Activated gamma-delta T cell treated with Interleukin-2 at 50 U/mL for 16 hours (primary cell): ENCODE measurements around the gene TOMM40.
A peak's percentile ranks its signal among the peaks of the same experiment; 100 is the strongest.
"Not testable (repeated sequence)": the region's sequence is repeated elsewhere in the genome, so short reads cannot be mapped to it uniquely, and the experiment has no call there.

Experiments
- DNase-seq: peaks from one replicate; pipeline ENCODE4 v3.0.0-alpha.2; 2020

The TOMM40 gene

DNA sequence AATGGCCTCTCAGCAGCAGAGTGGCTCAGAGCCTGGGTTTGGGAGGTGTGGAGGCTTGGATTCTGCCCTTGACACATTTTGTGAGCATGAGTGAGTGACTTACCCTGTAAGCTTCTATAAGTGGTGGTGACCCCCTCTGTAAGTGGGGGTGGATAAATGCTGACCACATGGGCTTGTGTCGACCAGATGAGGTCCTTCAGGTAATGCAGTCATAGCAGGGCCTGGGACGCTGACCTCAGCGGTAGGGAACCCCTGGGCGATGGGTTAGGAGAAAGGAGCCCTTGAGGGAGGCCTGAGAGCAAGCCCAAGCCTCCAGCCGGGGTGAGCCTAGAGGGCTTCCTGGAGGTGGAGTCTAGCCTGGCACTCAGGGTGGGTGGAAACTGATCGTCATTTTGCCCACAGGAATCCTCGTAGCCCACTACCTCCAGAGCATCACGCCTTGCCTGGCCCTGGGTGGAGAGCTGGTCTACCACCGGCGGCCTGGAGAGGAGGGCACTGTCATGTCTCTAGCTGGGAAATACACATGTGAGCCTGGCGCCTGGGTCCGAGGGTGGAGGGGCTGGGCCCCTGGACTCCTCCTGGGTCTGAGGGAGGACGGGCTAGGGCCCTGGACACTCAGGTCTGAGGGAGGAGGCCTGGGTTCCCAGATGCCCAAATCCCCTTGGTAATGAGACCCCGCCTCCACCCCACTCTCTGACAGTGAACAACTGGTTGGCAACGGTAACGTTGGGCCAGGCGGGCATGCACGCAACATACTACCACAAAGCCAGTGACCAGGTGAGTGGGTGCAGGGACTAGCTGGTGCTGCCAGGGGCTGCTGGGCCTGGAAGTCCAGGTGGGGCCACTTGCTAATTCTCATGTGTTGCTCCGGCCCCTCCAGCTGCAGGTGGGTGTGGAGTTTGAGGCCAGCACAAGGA, 9.5 kb downstream of the TOMM40 start:
- no peak for DNase-seq

DNA sequence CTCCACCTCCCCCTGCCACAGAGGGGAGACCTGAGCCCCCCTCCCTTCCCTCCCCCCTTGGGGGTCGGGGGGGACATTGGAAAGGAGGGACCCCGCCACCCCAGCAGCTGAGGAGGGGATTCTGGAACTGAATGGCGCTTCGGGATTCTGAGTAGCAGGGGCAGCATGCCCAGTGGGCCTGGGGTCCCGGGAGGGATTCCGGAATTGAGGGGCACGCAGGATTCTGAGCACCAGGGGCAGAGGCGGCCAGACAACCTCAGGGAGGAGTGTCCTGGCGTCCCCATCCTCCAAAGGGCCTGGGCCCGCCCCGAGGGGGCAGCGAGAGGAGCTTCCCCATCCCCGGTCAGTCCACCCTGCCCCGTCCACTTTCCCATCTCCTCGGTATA, 12.2 kb downstream of the TOMM40 start:
- DNase-seq, result no peak

DNA sequence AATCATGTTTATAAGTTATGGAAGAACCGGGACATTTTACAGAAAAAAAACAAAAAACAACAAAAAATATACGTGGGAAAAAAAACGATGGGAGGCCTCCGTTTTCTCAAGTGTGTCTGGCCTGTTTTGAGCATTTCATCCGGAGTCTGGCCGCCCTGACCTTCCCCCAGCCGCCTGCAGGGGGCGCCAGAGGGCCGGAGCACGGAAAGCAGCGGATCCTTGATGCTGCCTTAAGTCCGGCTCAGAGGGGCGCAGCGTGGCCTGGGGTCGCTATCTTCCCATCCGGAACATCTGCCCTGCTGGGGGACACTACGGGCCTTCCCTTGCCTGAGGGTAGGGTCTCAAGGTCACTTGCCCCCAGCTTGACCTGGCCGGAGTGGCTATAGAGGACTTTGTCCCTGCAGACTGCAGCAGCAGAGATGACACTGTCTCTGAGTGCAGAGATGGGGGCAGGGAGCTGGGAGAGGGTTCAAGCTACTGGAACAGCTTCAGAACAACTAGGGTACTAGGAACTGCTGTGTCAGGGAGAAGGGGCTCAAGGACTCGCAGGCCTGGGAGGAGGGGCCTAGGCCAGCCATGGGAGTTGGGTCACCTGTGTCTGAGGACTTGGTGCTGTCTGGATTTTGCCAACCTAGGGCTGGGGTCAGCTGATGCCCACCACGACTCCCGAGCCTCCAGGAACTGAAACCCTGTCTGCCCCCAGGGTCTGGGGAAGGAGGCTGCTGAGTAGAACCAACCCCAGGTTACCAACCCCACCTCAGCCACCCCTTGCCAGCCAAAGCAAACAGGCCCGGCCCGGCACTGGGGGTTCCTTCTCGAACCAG, 12.8 kb downstream of the TOMM40 start:
- peak; percentile 72 for DNase-seq

DNA sequence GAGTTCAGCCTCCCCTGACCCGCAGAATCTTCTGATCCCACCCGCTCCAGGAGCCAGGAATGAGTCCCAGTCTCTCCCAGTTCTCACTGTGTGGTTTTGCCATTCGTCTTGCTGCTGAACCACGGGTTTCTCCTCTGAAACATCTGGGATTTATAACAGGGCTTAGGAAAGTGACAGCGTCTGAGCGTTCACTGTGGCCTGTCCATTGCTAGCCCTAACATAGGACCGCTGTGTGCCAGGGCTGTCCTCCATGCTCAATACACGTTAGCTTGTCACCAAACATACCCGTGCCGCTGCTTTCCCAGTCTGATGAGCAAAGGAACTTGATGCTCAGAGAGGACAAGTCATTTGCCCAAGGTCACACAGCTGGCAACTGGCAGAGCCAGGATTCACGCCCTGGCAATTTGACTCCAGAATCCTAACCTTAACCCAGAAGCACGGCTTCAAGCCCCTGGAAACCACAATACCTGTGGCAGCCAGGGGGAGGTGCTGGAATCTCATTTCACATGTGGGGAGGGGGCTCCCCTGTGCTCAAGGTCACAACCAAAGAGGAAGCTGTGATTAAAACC, 13.5 kb downstream of the TOMM40 start:
- no peak for DNase-seq

DNA sequence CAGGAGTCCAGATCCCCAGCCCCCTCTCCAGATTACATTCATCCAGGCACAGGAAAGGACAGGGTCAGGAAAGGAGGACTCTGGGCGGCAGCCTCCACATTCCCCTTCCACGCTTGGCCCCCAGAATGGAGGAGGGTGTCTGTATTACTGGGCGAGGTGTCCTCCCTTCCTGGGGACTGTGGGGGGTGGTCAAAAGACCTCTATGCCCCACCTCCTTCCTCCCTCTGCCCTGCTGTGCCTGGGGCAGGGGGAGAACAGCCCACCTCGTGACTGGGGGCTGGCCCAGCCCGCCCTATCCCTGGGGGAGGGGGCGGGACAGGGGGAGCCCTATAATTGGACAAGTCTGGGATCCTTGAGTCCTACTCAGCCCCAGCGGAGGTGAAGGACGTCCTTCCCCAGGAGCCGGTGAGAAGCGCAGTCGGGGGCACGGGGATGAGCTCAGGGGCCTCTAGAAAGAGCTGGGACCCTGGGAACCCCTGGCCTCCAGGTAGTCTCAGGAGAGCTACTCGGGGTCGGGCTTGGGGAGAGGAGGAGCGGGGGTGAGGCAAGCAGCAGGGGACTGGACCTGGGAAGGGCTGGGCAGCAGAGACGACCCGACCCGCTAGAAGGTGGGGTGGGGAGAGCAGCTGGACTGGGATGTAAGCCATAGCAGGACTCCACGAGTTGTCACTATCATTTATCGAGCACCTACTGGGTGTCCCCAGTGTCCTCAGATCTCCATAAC, 14.5 kb downstream of the TOMM40 start, which contains the start of gene APOE:
APOE (plus strand) TSS at position 360 of the 724 bp plus-strand sequence. CDS start 829 bp downstream, outside the sequence.
- DNase-seq, result no peak

DNA sequence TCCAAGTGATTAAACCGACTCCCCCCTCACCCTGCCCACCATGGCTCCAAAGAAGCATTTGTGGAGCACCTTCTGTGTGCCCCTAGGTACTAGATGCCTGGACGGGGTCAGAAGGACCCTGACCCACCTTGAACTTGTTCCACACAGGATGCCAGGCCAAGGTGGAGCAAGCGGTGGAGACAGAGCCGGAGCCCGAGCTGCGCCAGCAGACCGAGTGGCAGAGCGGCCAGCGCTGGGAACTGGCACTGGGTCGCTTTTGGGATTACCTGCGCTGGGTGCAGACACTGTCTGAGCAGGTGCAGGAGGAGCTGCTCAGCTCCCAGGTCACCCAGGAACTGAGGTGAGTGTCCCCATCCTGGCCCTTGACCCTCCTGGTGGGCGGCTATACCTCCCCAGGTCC, 16.6 kb downstream of the TOMM40 start:
- DNase-seq, result no peak

DNA sequence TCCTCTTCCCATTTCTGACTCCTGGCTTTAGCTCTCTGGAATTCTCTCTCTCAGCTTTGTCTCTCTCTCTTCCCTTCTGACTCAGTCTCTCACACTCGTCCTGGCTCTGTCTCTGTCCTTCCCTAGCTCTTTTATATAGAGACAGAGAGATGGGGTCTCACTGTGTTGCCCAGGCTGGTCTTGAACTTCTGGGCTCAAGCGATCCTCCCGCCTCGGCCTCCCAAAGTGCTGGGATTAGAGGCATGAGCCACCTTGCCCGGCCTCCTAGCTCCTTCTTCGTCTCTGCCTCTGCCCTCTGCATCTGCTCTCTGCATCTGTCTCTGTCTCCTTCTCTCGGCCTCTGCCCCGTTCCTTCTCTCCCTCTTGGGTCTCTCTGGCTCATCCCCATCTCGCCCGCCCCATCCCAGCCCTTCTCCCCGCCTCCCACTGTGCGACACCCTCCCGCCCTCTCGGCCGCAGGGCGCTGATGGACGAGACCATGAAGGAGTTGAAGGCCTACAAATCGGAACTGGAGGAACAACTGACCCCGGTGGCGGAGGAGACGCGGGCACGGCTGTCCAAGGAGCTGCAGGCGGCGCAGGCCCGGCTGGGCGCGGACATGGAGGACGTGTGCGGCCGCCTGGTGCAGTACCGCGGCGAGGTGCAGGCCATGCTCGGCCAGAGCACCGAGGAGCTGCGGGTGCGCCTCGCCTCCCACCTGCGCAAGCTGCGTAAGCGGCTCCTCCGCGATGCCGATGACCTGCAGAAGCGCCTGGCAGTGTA, 17.2 kb downstream of the TOMM40 start:
- no peak for DNase-seq

DNA sequence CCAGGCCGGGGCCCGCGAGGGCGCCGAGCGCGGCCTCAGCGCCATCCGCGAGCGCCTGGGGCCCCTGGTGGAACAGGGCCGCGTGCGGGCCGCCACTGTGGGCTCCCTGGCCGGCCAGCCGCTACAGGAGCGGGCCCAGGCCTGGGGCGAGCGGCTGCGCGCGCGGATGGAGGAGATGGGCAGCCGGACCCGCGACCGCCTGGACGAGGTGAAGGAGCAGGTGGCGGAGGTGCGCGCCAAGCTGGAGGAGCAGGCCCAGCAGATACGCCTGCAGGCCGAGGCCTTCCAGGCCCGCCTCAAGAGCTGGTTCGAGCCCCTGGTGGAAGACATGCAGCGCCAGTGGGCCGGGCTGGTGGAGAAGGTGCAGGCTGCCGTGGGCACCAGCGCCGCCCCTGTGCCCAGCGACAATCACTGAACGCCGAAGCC, 17.8 kb downstream of the TOMM40 start:
- no peak for DNase-seq

DNA sequence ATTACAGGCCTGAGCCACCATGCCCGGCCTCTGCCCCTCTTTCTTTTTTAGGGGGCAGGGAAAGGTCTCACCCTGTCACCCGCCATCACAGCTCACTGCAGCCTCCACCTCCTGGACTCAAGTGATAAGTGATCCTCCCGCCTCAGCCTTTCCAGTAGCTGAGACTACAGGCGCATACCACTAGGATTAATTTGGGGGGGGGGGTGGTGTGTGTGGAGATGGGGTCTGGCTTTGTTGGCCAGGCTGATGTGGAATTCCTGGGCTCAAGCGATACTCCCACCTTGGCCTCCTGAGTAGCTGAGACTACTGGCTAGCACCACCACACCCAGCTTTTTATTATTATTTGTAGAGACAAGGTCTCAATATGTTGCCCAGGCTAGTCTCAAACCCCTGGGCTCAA, 18.7 kb downstream of the TOMM40 start:
- no peak for DNase-seq

DNA sequence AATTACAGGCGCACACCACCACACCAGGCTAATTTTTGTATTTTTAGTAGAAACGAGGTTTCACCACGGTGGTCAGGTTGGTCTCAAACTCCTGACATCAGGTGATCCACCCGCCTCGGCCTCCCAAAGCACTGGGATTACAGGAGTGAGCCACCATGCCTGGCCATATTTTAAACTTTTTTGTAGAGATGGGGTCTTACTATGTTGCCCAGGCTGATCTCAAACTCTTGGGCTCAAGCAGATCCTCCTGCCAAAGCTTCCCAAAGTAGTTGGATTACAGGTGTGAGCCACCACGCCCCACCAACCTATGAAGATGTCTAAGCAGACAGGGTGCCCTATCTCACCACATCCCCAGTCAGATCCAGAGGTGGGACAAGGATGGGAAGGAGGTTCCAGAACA, 20.8 kb downstream of the TOMM40 start:
- DNase-seq, result not testable (repeated sequence)

DNA sequence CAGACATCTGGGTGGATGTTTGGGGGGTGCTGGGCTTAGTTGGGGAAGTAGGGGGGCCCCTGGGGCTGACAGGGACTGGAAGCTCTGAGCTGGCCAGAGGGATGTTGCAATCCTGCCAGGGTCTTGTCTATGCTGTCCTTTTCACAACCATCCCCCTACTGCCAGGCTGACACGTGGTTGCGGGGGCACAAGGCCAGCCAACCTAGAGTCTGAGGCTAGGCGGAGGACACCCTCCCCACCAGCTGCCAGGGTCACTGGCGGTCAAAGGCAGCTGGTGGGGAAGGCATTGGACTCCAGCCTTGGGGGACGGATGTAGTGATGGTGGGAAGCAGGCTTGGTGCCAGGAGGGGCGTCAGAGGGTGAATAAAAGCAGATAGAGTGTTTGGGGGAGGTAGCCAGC, 21.8 kb downstream of the TOMM40 start:
- no peak for DNase-seq

DNA sequence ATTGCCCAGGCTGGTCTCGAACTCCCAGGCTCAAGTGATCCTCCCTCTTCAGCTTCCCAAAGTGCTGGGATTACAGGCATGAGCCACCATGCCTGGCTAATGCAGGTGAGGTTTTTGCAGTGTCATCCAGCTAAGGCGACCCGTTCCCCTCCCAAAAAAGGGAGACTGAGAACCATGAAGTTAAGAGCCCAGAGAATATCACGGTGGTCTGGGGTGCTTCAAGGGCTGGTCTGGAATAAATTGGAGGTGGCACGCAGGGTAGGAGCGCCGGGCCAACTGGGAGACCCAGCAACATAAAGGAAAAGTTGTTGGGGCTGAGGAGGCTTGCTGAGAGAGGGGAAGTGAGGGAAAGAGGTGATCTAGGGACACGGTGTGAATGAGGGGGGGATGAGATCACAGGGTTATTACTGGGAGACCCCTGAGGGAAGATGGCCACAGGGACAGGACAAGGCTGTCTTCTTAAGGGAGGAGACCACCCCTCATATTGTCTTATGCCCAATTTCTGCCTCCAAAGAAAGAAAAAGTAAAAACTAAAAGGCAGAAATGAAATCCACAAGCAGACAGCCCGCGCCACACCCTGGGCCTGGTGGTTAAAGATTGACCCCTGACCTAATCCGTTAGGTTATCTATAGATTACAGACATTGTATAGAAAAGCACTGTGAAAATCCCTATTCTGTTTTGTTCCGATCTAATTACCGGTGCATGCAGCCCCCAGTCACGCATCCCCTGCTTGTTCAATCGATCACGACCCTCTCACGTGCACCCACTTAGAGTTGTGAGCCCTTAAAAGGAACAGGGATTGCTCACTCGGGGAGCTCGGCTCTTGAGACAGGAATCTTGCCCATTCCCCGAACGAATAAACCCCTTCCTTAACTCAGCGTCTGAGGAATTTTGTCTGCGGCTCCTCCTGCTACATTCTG, 22.7 kb downstream of the TOMM40 start:
- DNase-seq, result not testable (repeated sequence)

DNA sequence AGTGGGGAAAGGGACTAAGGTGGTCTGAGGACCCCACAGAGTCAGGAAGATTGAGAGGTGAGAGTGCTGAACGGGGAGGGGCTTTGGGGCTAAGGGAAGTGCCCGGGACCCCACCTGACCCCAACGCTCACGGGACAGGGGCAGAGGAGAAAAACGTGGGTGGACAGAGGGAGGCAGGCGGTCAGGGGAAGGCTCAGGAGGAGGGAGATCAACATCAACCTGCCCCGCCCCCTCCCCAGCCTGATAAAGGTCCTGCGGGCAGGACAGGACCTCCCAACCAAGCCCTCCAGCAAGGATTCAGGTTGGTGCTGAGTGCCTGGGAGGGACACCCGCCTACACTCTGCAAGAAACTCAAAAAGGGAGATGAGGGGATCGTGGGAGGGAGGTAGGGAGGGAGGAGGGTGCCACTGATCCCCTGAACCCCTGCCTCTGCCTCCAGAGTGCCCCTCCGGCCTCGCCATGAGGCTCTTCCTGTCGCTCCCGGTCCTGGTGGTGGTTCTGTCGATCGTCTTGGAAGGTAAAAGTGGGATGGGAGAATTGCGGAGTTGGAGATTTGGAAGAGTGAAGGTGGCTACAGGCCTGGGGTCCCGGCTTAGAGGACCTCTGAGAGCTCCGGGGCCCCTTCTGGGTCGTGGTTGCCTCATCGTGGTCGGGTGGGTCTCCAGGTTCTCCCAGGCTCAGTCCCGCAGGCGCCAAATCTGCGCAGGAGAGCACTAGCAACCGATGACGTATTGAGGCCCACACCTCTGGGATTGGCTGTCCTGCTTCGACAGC, 23.6 kb downstream of the TOMM40 start, which contains the start of gene APOC1:
APOC1 (plus strand) TSS at position 176 of the 774 bp plus-strand sequence; CDS start at position 460, 284 bp downstream.
- DNase-seq, result peak; percentile 57

DNA sequence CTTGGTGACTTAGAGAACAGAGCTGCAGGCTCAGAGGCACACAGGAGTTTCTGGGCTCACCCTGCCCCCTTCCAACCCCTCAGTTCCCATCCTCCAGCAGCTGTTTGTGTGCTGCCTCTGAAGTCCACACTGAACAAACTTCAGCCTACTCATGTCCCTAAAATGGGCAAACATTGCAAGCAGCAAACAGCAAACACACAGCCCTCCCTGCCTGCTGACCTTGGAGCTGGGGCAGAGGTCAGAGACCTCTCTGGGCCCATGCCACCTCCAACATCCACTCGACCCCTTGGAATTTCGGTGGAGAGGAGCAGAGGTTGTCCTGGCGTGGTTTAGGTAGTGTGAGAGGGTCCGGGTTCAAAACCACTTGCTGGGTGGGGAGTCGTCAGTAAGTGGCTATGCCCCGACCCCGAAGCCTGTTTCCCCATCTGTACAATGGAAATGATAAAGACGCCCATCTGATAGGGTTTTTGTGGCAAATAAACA, 33.2 kb downstream of the TOMM40 start:
- DNase-seq, result no peak

DNA sequence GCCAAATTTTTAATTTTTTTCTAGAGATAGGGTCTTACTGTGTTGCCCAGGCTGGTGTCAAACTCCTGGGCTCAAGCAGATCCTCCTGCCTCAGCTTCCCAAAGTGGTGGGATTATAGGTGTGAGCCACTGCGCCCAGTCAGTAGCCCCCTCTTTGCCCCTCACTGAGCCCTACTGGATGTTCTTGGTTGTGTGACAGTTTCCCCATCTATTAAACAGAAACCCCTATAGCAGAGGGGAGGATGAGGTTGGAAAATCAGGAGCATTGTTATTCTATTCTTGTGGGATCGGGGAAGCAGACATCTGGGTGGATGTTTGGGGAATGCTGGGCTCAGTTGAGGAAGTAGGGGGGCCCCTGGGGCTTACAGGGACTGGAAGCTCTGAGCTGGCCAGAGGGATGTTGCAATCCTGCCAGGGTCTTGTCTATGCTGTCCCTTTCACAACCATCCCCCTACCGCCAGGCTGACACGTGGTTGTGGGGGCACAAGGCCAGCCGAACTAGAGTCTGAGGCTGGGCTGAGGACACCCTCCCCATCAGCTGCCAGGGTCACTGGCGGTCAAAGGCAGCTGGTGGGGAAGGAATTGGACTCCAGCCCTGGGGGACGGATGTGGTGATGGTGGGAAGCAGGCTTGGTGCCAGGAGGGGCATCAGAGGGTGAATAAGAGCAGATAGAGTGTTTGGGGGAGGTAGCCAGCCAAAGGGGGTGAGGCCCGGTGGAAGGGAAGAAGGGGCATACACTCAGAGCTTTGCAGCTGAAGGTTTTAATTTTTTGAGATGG, 34.2 kb downstream of the TOMM40 start:
- no peak for DNase-seq

DNA sequence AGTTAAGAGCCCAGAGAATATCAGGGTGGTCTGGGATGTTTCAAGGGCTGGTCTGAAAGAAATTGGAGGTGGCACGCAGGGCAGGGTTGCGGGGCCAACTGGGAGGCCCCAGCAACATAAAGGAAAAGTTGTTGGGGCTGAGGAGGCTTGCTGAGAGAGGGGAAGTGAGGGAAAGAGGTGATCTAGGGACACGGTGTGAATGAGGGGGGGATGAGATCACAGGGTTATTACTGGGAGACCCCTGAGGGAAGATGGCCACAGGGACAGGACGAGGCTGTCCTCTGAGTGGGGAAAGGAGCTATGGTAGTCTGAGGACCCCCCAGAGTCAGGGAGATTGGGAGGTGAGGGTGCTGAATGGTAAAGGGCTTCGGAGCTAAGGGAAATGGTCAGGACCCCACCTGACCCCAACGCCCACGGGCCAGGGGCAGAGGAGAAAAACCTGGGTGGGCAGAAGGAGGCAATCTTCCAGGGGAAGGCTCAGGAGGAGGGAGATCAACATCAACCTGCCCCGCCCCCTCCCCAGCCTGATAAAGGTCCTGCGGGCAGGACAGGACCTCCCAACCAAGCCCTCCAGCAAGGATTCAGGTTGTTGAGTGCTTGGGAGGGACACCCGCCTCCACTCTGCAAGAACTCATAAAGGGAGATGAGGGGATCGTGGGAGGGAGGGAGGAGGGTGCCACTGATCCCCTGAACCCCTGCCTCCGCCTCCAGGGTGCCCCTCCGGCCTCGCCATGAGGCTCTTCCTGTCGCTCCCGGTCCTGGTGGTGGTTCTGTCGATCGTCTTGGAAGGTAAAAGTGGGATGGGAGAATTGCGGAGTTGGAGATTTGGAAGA, 35.4 kb downstream of the TOMM40 start:
- not testable (repeated sequence) for DNase-seq

DNA sequence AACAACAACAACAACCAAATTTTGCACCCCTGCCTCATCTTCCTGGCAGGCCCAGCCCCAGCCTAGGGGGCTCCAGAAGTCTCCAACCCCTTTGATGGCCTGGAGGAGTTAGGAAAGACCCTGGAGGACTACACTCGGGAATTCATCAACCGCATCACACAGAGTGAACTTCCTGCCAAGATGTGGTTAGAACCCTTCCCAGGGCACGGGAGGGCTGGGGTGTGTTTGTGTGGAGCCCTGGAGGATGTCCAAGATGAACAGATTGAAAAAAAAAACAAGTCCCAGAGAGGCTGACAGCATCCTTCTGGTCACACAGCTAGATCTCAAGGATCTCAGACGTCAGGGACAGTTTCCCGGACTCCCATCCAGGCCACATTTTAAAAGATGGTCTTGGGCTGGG, 36.7 kb downstream of the TOMM40 start:
- DNase-seq, result no peak

DNA sequence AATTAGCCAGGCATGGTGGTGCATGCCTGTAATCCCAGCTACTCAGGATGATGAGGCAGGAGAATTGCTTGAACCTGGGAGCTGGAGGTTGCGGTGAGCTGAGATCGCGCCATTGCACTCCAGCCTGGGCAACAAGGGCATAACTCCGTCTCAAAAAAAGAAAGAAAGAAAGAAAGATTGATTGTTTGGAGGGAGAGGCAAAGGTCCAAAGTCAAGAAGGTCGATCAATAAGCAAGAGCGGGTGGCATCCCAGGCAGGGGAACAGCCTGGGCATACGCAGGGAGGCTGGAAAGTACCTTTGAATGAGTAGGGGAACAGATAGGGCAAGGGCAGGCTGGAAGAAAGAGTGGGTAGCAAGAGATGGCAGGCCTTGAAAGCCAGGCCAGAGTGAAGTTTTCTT, 39.0 kb downstream of the TOMM40 start:
- DNase-seq, result no peak
